ENCODE results near the gene STK32A.
A peak's percentile ranks its signal among the peaks of the same experiment; 100 is the strongest.
"Not testable (repeated sequence)": the region's sequence is repeated elsewhere in the genome, so short reads cannot be mapped to it uniquely, and the experiment has no call there.

STK32A gene

DNA sequence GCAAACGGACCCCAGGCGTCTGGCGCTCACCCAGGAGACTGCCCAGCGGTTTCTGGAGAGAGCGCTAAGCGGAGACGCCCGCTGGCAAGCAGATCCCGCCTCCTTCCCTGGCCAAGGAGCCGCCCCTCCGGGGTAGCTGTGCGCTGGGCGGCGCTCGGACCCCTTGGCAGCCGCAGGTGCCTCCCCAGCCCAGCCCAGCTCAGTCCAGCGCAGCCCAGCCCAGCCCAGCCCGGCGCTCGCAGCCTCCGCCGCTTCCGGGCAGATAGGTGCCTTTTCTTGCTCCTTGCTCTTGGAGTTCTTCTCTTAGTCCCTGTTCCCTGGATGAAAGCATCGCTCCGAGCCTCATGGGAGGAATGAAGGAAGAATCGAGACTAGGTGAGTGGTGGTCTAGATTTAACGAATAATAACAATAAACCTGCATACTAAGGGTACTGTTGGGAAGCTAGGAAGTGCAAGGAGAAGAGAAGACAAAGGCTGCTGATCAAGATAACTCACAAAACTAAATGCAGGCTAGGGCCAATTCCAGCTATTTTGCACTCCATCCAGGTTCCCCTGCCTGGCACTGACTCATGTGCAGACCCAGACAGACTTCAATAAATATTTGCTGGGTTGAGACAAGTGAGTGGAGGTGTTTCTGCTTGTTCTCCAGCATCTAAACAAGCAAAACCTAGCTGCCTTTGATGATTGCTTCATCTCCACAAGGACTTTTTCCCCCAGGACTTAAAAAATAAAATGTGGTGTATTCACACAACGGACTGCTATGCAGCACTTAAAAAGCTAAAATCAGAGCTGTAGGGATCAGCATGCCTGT is at the start of gene STK32A:
Gene STK32A, plus strand, starts transcription at position 202 of the 811 bp plus-strand sequence. CDS start 4,609 bp downstream, outside the sequence.
- DNase-seq (ENCODE audit: low read depth), result no peak

DNA sequence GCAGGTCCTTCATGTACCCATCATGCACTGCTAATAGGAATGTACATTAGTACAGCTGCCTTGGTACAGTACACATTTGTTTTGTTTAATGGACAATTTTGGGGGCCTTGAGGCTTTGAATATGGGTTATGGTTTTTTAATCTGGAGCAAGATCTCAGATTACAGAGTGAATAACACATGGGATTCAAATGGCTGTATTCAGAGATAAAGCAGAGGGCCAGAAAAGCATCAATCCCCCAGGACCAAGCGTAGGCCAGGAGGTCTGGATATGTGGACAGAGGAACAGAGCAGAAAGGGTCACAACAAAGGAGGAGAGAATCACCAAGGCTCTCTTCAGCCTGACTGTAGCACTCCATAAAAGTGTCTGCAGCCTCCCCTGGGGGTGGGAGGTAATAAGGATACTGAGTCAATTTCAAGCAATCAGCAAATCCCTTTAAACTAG is 47.7 kb upstream of the STK32A start:
- no peak for DNase-seq (ENCODE audit: low read depth)

DNA sequence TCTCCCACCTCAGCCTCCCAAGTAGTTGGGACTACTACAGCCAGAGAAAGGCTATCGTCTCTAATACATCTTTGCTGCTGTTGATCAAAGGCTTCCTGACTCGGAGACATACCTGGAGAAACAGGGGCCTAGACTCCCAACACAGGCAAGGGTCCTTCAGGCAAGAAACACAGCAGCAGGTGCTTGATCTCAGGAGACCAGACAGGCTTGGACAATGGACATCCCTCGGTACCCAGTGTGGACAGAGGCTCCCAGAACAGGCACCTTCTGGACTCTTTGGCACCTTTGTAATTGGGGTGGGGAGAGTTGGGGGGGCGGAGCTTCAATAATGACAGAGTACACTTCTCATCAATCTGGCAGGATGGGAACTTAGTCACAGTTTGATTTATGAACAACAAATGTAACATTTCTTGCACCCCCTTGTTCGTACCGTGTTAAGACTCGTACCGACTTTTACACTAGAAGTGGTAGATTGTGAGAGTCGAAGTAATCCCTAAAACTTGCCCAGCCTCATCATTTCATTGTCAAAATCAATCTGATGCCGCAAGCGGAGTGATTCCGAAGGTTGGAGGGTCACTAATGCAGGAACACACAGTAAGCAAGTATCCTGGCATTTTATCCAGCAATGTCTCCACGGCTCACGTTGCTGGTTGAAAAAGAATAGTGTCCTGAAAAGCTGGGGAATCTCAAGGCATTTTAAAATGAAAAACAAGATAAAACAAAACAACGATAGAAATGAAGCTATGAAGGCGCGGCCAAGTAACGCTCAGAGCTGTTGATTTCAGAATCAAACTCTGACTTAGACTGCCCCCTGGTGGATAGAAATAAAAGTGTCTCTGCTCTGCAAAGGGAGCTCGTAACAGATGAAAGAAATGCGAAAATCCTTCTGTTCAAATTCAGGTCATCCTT is 46.4 kb upstream of the STK32A start:
- peak; percentile 17 for DNase-seq (ENCODE audit: low read depth)

DNA sequence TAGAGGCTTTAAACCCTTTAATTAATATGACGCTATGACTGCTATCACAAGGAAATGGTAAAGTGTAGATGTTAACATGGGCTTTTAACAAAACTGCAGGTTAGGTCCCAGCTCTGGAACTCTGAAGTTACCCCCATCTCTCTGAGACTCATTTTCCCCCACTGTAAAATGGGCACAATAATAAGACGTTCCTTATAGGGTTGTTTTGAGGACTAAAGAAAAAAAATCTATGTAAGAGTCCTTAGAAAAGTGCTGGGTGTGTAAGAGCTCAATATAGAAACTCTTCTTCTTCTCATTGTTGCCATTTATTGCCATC is 45.8 kb upstream of the STK32A start:
- no peak for DNase-seq (ENCODE audit: low read depth)

GRCh38 chr5:147190331-147190730 is 44.5 kb upstream of the STK32A start:
- no peak for DNase-seq (ENCODE audit: low read depth)

DNA sequence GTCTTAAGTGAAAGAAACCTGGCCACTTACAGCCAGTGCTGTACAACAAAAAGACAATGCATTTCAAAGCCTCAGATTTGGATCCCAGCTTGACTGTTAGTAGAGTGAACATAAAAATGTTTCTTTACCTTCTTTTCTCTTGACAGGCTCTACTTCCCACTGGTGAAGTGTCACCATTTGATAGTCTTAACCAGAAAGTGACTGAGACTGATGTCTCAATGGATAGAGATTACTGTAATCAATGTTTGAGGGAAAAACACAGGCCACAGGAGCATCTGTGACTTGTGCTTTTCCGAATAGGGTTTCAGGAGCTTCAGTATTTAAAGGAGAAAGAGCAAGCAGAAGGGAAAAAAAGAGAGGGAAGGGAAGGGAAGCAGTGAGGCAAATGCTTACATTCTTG is 41.7 kb upstream of the STK32A start:
- DNase-seq (ENCODE audit: low read depth), result no peak

DNA sequence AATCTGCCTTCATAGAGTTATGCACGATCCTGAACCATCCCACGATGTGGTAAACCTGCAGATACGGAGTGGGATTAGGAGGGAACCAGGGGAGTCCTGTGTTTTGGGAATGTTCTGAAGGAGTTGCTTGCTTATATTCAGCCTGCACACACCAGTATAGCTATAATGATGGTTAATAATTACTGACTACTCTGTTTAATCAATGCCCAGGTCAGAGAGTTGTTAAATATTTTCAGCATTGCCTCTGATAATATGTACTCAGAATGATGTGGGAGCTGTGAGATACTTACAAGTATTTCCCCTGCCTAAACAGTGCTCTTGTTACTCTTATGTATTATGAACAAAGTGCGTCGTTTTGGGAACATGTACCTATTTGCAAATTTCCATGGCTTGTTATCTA is 34.8 kb upstream of the STK32A start:
- DNase-seq (ENCODE audit: low read depth), result no peak

DNA sequence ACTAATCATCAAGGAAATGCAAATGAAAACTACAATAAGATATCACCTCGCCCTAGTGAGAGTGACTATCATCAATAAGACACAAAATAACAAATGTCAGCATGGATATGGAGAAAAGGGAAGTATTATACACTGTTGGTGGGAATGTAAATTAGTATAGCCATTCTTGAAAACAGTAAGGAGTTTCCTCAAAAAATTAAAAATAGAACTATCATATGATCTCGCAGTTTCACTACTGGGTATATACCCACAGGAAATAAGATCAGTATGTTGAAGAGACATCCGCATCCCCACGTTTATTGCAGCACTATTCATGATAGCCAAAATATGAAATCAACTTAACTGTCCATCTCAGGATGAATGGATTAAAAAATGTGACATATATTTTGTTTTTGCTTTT is 31.6 kb upstream of the STK32A start:
- DNase-seq (ENCODE audit: low read depth), result no peak

- no peak for DNase-seq (ENCODE audit: low read depth)
These were observed 30.2 kb upstream of the STK32A start for GRCh38 chr5:147204576-147204975.

DNA sequence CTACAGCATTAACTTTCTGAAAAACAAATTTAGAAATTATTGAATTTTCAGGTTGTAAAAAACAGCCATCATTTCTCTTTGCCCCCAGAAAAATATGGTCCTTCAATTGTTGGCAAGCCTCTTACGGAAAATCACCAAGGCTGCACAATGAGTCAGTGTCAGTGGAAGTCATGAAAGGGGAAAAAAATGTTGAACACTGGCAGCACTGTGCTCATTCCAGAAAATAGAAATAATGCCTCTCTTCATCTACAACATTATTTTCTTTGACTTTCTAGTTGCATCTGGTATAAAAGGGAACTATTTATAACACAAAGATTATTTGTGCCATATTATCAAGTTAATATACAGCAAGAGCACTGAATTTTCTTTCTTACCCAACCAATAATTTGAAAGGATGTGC is 26.7 kb upstream of the STK32A start:
- DNase-seq (ENCODE audit: low read depth), result no peak

- no peak for DNase-seq (ENCODE audit: low read depth)
These were observed 18.2 kb upstream of the STK32A start for GRCh38 chr5:147216552-147217154.

DNA sequence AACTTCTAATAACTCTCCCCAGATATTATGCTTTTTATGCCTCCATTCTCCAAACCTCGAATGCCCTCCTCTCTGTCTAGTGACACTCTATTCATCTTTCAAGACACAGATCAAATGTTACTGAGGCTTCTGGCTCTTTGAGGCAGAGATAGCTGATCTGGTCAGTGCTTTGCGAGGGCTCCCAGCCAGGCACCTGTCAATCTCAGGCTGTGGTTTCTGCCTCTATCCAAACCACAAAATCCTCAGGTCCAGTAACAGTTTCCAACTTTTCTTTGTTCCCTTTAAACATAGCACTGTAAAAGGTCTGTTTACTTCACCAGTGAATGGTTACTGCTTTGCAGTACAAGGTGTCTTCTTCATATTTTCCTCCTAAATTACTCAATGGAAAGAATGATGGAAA is 11.5 kb upstream of the STK32A start:
- no peak for DNase-seq (ENCODE audit: low read depth)

GRCh38 chr5:147223948-147224791 is 10.7 kb upstream of the STK32A start:
- no peak for DNase-seq (ENCODE audit: low read depth)

GRCh38 chr5:147225938-147226337 is 8.9 kb upstream of the STK32A start:
- DNase-seq (ENCODE audit: low read depth), result no peak

- DNase-seq (ENCODE audit: low read depth), result no peak
These were observed 8.3 kb upstream of the STK32A start for GRCh38 chr5:147226512-147226911.

GRCh38 chr5:147234239-147234824 is 494 bp upstream of the STK32A start:
- DNase-seq (ENCODE audit: low read depth), result no peak

DNA sequence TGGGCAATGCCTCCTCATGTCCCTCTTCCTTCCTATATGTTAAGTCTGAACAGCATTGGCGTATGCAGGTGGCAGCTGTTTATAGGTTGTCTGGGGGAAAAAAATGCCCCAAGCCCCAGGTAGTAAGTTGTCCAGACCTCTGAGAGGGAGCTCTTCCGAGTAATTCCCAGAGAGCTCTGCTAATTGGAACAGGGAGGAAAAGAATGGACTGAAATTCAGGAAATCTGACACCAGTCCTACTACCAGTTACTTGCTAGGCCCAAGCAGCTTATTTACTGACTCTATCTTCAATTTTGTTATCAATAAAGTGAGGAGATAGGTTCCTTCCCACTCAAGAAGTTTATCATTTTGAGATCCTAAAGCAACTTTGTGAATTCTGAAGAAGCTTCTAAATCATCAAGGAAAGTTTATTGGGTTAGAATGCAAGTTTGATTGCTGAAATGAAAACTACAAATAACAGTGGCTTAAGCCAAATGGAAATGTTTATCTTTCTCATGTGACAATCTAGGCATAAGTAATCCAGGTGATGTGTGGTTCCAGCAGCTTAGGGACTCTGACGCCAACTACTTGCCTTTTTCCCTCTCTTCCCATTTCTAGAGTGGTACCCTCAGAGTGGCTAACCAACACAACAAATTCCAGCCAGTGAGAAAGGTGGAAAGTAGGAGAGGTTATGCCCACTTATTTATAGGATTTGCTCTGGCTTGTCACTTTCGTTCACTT is 5.6 kb downstream of the STK32A start:
- no peak for DNase-seq (ENCODE audit: low read depth)

DNA sequence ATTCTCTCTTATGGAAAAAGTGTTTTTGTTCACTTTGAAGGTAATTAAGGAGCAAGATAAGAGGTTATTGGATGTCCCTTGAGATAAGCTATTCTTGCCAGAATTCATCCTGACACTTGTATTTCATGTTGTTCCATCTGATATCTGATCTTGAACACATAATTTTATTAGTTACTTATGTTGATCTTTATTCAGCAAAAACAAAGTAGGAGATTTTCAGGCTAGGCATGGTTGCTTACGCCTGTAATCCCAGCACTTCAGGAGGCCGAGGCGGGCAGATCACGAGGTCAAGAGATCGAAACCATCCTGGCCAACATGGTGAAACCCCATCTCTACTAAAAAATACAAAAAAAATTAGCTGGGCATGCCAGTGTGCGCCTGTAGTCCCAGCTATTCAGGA is 8.4 kb downstream of the STK32A start:
- DNase-seq (ENCODE audit: low read depth), result not testable (repeated sequence)

- no peak for DNase-seq (ENCODE audit: low read depth)
These were observed 10.7 kb downstream of the STK32A start for GRCh38 chr5:147245381-147246165.

- DNase-seq (ENCODE audit: low read depth), result no peak
These were observed 13.7 kb downstream of the STK32A start for GRCh38 chr5:147248561-147248960.
